DMS153 treated with DMSO at 0.1 percent for 48 hours (cell line): ENCODE data around the gene GDI1.

Experiments used
- DNase-seq: peaks from one replicate; lab custom pipeline; 2025; ENCODE audit not compliant: unreplicated experiment; lab: John Stamatoyannopoulos, UW

GDI1 gene

DNA sequence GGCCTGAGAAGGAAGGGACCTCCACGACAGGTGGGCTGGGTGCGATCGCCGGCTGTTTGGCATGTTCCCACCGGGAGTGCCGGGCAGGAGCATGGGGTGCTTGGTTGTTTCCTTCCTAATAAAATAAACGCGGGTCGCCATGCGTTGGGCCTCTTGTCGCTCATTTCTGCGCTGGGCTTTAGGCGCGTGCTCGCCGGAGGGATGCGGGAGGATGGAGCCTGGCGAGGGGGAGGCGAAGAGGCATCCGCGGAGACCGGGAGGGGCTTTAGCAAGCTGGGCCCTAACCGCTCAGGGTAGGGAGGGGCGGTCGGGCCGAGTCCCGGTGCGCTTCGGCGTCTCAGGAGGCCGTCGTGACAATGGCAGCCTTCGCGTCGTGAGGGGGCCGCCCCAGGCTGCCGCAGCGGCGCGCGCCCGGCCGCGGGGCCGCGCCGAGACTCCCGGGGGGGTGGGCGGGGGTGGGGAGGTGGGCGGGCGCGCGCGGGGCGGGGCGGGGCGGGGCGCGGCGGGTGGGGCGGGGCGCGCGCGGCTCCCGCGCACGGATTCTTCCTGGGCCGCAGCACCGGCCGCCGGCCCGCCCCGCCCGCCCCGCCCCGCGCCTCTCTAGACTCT is 476 bp upstream of the GDI1 start:
- no peak for DNase-seq

DNA sequence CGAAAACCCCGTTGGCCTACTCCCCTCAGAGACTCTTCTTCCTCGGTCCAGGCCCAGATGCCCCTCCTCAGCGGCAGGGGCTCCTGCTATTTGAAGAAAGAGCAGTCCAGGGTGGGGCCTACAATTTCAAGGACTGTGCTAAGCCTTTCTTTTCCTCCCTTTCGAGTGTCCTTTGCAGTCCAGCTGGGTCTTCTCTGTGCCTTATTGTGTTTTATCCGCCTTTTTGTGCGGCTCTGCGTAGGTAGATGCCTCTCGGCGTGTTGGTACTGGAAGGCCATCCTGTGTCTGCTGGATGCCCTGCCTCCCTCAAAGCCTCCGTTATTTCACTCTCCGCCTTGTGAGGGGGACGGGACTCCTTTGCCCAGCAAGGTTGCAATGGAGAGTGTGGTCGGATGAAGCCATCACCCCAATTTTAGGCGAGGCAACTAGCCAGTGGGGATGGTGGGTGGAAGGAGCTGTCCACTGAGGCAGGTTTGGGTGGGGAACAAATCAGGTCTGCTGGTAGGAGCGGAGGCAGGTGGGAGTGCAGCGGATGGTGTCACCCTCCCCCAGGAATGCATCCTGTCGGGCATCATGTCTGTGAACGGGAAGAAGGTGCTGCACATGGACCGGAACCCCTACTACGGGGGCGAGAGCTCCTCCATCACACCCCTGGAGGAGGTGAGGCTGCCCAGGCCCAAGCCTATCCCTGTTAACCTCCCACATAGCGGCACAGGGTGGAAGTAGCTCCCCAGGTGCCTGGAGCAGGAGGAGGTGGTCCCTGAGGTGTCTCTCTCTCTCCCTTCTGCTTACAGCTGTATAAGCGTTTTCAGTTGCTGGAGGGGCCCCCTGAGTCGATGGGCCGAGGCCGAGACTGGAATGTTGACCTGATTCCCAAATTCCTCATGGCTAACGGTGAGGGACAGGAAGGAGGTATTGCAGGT is 1.3 kb downstream of the GDI1 start:
- no peak for DNase-seq

DNA sequence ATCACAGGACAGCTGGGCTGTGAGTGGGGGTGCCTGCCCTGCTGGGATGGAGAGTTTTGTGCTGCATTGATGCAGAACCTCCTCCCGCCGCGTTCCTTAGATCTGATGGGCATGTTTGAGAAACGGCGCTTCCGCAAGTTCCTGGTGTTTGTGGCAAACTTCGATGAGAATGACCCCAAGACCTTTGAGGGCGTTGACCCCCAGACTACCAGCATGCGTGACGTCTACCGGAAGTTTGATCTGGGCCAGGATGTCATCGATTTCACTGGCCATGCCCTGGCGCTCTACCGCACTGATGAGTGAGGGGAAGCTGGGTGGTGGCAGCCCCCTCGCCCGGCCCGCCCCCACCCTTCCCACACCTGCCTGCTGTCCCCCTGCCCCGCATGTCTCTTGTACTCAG is 2.9 kb downstream of the GDI1 start:
- no peak for DNase-seq

DNA sequence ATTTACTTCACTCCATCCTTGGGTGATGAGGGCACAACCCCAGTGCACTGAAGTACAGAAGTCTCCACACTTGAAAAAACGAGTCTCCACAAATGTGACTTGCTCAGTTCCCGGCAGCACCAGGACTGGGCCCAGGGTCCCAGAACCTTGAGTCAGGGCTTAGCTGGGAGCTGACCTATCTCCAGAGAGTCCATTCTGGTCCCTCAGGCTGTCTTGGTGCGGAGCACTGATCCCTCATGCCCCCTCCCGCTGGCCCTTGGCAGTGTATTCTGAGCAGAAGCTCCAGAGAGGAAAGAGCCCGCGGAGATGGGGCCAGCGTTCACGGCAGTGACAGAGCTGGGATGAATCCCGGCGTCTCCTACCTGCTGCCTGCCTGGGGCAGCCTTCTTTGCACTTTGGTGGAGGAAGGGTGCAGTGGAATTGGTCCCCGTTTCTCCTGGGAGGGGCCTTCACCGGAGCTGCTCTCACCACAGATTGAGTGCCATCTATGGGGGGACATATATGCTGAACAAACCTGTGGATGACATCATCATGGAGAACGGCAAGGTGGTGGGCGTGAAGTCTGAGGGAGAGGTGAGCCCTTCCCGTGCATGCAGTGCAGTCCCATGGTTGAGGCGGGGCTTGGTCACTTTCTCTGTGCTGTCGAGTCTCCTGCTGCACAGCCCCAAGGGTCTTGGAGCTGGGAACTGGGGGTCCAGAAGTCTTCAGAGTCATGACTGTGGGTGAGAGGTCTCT is 3.8 kb downstream of the GDI1 start:
- no peak for DNase-seq

DNA sequence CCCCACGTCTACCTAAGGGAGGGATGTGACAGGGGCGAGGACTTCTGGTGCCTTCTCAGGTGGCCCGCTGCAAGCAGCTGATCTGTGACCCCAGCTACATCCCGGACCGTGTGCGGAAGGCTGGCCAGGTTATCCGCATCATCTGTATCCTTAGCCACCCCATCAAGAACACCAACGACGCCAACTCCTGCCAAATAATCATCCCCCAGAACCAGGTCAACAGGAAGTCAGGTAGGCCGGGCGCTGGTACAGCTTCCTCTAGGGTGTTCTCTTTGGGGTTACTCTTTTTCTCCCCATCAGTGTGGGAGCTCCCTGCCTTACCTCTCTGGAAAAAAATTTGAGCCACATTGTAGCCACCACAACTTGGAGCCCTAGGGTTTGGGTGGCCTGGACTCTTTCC is 4.6 kb downstream of the GDI1 start:
- DNase-seq, result no peak

DNA sequence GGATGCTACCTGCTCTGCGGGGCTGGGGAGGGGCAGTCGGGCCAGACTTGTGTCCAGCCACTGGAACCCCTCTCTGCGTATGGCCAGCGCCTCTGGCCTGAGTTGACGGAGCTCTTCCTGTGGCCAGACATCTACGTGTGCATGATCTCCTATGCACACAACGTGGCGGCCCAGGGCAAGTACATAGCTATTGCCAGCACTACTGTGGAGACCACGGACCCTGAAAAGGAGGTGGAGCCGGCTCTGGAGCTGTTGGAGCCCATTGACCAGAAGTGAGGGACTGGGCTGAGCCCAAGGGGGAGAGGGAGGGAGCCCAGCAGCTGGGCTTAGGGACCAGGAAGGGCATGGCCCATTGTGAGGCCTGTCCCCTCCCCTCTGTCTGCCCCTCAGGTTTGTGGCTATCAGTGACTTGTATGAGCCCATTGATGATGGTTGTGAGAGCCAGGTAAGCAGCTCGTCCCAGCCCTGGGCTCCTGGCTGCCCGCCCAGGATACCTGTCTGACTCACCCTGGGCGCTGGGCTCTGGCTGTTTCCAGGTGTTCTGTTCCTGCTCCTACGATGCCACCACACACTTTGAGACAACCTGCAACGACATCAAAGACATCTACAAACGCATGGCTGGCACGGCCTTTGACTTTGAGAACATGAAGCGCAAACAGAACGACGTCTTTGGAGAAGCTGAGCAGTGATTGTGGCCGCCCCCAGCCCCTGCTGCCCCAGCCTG is 5.2 kb downstream of the GDI1 start:
- DNase-seq, result no peak

DNA sequence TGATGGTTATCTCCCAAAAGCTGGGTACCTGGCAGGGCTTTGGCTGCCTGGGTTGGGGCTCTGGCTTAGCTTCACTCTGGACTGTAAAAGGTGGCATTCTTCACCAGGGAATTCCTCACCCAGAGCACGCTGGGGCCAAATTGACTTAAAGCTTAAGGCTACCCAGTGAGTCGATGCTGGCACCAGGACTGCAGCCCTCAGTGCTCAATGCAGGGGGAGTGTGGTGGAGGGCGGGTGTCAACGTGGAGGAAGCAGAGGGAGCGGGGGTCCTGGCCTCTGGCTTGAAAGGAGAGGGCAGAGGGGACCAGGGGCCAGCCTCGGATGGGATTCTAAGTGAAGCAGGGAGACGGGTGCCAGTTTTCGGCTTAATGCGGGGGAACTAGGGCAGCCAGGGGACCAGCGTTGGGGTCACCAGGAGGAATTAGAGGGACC is 6.5 kb downstream of the GDI1 start:
- DNase-seq, result no peak

DNA sequence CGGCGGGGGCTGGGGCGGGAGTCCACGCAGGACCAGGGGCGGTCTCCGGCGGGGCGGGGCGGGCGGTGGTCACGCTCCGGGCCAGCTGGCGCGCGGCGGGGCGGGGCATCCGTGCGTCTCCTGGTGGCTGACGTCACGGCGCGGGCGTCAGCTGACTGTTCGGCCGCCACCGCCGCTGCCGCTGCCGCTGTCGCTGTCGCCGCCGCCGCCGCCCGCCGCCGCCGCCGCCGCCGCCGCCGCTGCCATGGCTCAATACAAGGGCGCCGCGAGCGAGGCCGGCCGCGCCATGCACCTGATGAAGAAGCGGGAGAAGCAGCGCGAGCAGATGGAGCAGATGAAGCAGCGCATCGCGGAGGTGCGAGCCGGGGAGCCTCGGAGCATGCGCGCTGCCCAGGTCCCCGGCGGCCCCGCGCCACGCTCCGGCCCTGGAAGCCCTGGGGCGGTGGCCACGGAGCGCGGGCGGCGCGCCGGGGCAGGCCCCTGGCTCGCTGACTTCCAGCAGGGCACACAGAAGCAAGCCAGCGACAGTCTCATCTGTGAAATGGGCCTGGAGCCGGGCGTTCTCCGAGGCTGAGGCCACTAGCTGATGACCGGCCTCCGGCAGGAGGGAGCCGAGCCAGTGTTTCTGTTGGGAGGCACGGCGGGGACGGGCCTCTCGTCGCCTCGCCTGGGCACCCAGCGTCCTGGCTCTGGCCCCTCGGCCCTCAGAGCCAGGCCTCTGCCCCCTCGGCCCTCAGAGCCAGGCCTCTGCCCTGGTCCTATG is 7.2 kb downstream of the GDI1 start, which contains the start of gene FAM50A:
Gene FAM50A (plus strand): TSS at position 150 of the 763 bp plus-strand sequence. CDS start 95 bp downstream, at position 245.
- peak; percentile 70 for DNase-seq

DNA sequence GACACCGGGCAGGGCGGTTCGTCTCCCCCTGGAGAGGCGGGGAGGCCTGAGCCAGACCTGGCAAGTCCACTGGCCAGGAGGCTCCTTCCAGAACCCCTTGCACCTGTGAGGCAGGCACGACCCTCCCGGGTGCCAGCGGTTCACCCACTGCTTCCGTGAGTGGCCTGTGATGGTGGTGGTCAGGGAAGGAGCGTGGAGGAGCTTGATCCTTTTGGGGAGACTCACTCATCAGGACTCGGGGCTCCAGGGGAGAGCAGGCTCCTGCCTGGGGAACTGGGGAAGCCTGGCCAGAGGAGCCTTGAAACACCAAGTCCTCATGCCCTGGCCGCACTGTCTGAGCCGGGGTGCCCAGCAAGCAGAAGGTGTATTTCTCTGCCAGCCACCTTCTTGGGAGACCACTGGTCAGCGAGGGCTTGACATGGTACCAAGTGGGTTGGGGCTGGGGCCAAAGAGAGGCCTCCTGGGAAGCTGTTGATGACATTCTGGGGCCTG is 7.8 kb downstream of the GDI1 start:
- DNase-seq, result no peak

DNA sequence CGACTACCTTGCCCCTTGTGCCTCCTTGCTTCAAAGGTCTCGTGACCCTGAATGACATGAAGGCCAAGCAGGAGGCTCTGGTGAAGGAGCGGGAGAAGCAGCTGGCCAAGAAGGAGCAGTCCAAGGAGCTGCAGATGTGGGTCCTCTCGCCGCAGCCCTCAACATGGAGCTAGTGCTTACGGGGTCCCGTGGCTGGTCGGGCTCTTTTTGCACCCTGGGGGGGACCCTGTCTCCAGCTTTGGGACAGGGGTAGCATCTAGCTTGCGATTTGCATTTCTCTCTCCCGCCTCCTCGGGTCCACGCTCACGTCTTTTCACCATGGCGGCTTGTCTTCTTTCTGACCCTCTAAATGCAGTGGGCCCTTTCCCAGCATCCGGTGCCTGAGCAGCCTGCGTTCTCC is 8.8 kb downstream of the GDI1 start:
- DNase-seq, result no peak

DNA sequence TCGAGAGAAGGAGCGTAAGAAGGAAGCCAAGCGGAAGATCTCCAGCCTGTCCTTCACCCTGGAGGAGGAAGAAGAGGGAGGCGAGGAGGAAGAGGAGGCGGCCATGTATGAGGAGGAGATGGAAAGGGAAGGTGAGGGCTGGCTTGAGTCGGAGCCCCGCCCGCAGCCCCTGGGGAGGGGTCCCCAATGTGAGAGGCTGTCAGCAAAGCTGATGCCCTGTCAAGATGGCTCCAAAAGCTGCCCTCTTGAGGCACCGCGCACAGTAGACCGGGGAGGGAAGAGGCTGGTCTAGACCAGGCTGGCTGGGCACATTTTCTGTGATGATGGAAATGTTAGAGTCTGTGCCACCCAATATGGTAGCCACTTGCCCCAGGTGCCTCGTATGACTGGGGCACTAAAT is 9.5 kb downstream of the GDI1 start:
- DNase-seq, result no peak

DNA sequence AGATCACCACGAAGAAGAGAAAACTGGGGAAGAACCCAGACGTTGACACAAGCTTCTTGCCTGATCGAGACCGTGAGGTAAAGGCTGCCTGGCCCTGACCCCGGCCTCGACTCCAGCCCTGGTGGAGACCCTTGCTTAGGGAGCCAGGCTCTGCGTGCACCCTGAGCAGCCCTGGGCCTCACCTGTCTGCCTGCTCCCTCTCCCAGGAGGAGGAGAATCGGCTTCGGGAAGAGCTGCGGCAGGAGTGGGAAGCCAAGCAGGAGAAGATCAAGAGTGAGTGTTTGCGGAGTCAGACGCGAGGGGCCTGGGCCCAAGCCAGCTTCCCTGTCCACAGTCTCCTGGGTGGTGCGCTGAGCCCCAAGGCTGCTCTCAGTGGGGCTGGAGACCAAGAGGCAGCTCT is 11.5 kb downstream of the GDI1 start:
- DNase-seq, result no peak

DNA sequence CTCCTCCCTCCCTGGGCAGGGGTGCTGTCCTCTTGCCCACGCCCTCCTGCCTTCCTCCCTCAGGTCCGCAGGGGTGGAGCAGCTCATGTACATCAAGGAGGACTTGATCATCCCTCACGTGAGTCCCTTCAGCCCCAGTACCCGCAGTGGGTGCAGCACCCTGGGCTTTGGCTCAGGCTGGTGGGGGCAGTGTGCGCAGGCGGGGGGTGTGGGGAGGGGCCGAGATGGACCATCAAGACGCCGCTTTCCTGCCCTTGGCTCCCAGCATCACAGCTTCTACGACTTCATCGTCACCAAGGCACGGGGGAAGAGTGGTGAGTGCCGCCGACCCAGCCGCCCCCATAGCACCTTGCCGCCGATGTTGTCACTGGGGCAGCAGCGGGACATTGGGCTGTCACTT is 12.7 kb downstream of the GDI1 start:
- DNase-seq, result no peak

DNA sequence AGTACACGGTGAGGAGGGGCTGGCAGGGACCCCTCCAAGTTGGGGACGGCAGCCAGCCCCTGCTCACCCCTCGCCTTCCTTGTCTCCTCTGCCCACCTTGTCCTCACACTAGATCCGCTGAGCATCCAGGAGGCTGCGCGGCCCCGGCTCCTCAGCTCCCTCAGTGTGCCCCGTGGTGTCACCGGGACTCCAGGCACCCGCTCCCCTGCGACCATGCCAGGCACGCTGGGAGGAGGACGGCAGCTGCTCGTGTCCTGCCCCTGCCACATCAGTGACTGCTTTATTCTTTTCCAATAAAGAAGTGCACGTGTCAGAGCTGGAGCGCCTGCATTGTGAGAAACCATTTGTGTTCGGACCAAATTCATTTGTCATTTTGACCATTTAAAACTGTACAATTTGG is 13.4 kb downstream of the GDI1 start:
- no peak for DNase-seq

DNA sequence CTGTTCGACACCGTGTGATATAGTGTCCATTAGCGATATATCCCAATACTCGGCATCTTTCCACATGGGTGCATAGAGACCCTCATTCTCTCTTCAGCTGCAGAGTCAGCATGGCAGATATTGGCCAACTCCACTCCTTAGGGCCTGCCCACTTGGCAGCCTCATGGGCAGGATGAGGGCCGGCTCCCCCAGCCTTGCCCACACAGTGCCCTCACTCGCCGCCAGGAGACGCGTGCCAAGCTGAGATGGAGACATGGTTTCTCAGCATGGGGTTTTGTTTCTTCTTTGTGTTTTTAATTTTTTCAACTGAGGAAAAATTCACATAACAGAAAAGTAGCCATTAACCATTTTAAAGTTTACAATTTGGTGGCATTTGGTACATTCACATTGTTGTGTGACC is 15.9 kb downstream of the GDI1 start:
- DNase-seq, result no peak

DNA sequence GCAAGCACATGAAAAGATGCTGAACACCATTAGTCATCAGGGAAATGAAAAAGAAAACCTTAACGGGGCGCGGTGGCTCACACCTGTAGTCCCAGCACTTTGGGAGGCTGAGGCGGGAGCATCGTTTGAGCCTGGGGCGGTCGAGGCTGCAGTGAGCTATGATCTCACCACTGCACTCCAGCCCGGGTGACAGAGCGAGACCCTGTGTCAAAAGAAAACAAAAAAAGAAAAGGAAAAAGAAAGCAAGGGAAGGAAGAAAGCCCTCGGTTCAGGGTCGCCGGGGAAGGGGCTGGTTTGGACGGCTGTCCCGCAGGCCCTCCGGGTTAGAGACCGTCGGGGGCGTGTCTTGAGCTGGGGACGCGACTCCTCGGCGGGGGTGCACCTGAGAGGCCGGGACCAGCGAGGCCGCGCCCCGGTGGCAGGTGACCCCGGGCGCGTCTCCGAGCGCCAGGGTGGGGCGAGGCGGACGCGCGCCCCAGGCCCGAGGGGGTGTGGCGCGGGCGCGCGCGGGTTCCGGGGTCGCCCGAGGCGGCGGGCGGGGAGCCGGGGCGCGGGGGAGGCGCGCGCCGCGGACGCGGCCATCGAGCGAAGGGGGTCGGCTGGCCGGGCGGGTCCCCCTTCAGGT is 20.6 kb downstream of the GDI1 start:
- DNase-seq, result peak; percentile 11

DNA sequence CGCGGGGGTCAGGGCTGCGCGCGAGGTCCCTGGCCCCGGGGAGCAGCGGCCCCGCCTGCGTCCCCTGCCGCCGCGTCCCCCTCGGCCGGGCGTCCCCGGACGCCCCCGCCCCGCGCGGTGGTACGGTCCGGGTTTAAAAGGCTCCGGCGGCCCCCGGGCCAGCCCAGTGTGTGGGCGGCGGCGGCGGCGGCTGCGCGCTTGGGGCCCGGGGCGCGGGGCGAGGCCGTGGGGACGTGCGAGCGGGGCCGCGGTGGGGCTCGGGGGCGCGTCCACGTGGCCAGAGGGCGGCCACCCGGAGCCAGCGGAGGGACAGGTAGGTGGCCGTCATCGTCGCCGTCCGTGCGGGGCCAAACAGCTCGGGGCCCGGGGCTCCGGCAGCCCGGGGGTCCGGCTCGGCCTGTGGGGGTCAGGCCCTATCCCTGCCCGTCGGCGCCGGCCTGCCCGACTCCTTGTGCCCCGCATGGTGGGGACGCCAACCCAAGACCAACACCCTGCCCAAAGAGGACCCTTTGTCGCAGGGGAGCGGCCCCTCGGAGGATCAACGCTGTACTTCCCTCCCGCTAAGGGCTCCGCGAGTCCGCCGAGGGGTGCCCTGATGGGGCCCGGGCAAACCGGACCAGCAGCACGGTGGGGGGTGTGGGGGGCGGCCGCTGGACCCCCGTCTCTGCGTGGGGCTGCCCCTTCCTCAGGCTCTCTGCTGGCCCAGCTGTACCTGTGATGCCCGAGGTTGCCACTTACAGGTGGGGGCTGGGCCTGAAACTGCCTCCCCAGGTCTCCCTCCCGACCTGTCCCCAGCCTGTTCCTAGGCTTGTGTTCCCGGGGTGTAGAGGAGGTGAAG is 21.4 kb downstream of the GDI1 start, which contains the start of gene PLXNA3:
Gene PLXNA3 (plus strand): TSS at position 166 of the 838 bp plus-strand sequence. CDS start 1,903 bp downstream, outside the sequence.
- DNase-seq, result peak; percentile 2

DNA sequence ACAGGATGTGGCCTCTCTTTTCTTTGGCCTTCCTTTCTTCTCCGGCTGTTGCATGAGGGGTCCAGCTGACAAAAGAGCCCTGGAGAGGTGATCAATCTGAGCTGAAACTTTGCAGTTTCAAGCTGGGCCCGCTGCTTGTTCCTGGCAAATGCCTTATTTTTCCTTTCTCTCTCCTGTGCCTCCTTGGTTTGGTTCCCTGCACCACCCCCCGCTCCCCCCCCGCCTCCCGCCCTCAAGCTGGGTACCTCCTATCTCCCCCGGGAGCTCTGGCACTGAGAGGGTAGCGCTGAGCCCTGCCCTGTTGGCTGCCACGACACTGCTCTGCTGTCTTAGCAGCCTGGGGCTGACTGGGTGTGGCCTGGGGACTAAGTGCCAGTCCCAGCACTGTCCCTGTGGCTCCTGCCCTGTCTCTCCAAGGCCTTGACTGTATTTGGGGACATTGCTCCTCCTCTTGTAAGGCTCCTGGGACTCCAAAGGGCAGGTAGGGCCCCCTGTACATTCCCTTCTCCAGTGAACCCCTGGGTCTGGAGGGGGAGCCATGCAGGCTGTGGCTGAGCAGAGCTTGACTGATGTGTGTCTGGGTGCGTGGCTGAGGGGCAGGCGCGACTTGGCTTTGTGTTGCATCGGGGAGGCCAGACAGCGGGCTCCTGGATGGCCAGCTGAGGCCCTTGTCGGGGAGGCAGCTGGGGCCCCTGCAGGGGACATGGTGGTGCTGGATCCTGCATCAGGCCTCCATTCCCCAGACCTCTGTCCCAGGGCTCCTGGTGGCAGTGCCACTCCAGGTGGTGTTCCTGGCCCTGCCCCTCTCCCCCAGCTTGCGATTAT is 22.2 kb downstream of the GDI1 start:
- peak; percentile 48 for DNase-seq
